Stimulated activated CD8-positive, alpha-beta memory T cell treated with anti-CD3 and anti-CD28 coated beads, Interleukin-15, amount 100 ng/mL, for 1 hour (primary cell): Measurements from ENCODE around the gene SMIM13.

Experiments
- DNase-seq: peaks from one replicate; pipeline ENCODE4 v3.0.0-alpha.2; 2020; ENCODE audit warnings: low read depth

The SMIM13 gene

DNA sequence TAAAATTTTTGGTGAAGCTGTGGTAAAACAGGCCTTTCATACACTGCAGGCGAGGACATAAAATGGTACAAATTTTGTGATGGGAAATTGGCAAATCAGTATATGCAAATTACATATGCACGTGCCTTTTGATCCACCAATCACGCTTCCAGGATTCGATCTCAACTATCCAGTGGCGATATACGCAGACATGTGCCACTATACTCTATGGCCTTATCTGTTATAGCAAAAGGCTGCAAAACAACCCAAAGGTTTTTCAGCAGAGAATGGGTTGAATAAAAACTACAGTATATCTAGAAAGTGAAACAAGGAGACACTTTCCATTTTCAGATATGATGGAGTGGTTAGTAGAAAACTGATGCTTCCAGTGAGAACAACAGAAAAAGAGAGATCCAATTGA lies 59.8 kb downstream of the SMIM13 start:
- DNase-seq, result no peak

GRCh38 chr6:11155589-11155988 lies 62.0 kb downstream of the SMIM13 start:
- no peak for DNase-seq

DNA sequence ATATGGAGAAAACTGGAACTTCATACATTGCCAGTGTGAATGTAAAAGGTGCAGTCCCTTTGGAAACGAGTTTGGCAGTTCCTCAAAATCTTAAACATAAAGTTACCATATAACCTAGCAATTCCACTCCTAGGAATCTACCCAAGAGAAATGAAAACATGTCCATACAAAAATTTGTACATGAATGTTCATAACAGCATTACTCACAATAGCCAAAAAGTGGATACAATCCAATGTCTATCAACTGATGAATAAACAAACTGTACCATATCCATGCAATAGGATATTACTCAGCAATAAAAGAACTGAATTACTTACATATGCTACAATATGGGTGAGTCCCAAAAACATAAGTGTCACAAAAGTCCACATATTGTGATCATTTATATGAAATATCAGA lies 66.6 kb downstream of the SMIM13 start:
- no peak for DNase-seq

GRCh38 chr6:11161031-11161956 lies 67.7 kb downstream of the SMIM13 start:
- no peak for DNase-seq

DNA sequence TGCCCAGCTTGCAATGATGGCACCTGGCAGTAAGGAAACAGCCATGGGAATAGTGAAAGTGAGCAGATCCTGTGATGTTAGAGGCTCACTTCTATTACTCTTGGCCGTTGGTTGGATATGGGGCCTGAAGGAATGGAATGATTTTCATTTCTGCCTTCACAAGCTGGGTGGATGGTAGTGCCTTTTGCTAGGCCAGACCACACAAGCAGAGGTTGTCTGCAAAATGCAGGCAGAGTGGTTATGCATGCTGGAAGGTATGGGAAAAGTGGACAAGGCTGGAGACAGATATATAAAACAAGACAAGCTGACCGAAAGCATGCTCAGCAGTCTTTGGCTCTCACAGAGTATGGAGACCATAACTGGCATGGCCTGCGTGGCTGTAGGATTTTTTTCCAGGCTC lies 68.6 kb downstream of the SMIM13 start:
- DNase-seq, result no peak

DNA sequence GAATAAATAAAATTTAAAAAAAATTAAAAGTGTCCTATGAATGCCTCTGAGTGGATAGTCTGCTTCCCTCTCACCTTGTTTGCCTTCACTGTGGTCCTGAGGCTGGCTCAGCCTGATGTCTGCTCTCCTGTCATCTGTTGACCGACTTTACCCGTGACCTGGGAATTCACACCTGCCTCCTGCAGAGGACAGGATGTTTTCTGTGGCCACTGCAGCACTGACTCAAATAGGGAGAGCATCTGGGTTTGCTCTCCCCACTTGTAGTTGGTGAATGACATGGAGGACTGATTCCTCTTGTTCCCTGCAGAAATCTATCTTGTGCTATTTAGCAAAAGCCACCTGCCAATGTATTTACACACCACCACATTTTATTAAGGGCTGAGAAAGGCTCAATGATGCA lies 70.3 kb downstream of the SMIM13 start:
- no peak for DNase-seq

- DNase-seq, result no peak
These were observed 71.3 kb downstream of the SMIM13 start for GRCh38 chr6:11164717-11165646.

GRCh38 chr6:11166948-11167347 lies 73.3 kb downstream of the SMIM13 start:
- no peak for DNase-seq

GRCh38 chr6:11168091-11168635 lies 74.5 kb downstream of the SMIM13 start:
- DNase-seq, result no peak

DNA sequence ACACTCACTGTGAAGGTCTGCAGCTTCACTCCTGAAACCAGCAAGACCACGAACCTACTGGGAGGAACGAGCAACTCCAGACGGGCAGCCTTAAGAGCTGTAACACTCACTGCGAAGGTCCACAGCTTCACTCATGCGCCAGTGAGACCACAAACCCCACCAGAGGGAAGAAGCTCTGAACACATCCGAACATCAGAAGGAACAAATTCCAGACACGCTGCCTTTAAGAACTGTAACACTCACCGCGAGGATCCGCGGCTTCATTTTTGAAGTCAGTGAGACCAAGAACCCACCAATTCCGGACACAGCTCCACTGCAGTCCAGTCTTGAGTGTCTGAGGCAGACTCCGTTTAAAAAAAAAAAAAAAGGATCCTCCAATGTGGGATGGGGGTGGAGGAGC lies 78.3 kb downstream of the SMIM13 start:
- DNase-seq, result no peak

DNA sequence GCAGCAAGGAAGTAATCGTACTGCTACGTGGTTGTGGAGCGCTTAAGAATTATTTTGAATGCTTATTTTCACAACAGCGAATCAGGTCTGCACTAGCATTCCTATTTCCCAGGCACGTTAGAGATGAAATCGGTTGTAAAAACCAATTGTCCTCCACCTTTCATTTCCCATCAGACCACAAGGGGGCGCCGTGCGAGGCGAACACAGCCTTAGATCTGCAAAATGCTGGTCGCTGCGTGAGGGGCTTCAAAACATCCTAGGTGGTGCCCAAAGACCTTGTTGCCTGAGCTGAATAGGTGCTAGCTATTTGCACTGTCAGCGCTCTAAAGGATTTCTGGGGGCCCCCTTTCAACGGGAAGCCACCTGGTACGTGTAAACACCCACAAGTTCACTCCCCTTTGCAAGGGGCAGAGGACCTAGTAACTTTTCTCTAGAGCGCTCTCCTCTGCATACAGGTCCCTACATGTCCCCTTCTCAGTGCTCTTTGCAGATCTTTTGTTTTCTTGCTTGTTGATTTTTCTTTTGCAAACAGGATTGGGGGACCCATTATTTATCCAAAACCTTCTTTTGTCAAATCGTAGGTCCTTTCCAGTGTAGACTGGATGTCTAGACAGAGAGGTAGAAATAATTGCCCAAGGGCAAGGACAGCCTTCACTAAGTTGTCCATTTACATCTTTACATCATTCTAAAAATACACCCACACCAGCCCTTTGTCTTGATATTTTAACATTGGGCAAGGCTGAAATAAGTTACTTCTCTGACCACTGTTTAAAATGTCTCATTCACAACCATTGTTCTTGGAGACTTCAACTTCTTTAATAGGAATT lies 79.1 kb downstream of the SMIM13 start:
- peak; percentile 73 for DNase-seq

DNA sequence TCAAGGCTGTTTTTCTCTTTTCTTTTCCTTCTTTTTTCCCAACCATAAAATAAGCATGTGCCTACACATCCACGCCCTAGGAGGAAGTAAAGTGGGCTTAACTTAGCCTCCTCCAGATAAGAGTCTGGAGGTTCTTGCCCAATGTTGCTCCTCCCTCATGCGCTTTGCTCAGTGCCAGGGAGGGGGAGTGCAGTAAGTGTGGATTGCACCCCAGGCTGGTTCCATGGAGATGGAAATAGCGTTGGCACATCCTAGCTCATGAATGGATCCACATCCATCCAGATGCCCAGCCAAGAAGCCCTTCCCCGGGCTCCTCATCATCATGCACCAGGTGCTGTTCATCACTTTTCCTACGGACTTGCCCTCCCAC lies 80.6 kb downstream of the SMIM13 start:
- DNase-seq, result no peak

- DNase-seq, result no peak
These were observed 83.6 kb downstream of the SMIM13 start for GRCh38 chr6:11177271-11177670.

- no peak for DNase-seq
These were observed 85.4 kb downstream of the SMIM13 start for GRCh38 chr6:11179088-11179418.

DNA sequence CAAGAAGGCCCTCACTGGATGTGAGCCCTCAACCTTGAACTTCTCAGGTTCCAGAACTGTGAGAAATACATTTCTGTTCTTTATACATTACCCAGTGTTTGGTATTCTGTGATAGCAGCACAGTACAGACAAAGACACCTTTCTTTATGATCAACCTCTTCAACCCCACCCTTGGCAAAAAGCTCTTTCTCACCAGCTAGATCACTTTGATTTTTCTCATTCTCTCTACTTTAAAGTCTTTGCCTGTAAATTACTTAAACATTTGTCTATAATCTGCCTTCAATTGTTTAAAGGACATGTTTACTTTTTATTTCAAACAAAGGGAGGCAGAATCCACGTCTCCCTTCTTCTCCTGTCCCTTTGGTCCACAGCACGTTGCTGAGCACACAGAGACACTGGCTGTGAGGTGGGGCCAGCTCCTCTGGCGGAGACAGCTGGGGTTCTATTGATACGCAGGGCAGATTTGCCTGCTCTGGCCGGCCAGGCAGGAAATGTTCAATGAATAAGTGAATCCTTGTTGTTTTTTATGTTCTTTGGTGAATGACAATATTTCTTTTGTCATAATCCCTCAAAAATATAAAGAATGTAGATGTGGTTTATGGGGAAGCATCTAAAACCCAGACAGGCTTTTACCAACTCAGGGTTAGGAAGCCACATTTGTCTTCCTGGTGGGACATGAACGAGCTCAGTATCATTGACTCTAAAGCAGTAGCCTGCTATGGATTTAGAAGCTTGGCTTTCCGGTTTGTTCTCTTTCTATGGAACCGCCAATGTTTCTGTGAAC lies 86.0 kb downstream of the SMIM13 start:
- DNase-seq, result no peak

DNA sequence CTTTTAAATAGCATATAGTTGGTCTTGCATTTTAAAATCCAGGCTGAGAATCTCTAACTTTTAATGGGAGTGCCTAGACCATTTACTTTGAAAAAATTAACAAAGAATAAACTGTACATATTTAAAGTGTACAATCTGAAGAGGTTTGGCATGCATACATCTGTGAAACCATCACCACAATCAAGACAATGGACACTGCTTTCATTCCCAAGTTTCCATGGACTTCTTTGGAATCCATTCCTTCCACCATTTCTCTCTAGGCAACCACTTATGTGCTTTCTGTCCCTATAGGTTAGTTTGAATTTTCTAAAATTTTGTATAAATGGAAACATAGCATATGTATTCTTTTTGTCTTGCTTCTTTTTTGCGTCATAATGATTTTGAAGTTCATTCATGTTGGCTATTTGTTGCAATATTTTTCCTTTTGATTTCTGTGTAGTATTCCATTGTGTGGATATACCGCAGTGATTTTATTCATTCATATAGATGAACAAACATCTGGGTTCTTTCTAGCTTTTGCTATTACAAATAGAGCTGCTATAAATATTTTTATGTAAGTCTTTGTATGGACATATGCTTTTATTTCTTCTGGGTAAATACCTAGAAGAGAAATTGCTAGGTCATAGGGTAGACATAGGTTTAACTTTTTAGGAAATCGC lies 88.0 kb downstream of the SMIM13 start:
- no peak for DNase-seq

GRCh38 chr6:11183761-11184362 lies 90.2 kb downstream of the SMIM13 start:
- no peak for DNase-seq

DNA sequence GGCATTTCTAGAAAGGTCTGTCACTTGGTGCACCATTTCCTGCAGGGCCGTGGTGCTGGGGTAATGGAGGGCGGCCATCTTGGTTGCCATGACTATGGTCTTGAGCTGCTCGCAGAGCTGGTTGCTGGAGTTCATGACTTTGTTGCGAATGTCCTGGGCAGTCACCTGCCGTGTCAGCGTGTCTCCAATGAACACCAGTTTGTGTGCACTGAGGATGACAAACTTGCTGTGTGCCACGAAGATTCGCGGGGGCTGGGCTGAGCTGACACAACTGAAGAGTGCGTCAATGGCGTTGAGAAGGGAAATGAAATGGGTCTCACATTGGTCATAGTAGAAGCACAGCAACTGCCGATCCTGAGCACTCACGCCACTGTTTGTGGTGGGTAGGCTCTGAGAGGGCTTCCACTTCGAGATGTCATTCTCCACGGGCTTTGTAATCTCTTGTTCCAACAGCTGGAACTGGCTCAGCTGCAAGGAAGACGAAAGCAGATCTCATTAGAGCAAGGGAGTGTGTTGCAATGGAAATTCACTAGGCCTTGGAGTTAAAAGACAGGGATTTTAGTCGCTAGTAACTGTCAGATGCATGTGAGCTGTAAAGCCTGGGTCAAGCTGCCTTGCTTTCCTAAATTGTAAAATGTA lies 91.7 kb downstream of the SMIM13 start:
- no peak for DNase-seq

- DNase-seq, result no peak
These were observed 93.7 kb downstream of the SMIM13 start for GRCh38 chr6:11187301-11187700.
